Measurements from ENCODE around the gene BUB1. TPM values are rescaled to one million over a fixed set of nuclear protein-coding genes. Genes with fewer than 3 reads are reported as not detected.

BUB1 gene
- polyA plus RNA-seq, 1 donor from 2014 or later, result 2.4 TPM

DNA sequence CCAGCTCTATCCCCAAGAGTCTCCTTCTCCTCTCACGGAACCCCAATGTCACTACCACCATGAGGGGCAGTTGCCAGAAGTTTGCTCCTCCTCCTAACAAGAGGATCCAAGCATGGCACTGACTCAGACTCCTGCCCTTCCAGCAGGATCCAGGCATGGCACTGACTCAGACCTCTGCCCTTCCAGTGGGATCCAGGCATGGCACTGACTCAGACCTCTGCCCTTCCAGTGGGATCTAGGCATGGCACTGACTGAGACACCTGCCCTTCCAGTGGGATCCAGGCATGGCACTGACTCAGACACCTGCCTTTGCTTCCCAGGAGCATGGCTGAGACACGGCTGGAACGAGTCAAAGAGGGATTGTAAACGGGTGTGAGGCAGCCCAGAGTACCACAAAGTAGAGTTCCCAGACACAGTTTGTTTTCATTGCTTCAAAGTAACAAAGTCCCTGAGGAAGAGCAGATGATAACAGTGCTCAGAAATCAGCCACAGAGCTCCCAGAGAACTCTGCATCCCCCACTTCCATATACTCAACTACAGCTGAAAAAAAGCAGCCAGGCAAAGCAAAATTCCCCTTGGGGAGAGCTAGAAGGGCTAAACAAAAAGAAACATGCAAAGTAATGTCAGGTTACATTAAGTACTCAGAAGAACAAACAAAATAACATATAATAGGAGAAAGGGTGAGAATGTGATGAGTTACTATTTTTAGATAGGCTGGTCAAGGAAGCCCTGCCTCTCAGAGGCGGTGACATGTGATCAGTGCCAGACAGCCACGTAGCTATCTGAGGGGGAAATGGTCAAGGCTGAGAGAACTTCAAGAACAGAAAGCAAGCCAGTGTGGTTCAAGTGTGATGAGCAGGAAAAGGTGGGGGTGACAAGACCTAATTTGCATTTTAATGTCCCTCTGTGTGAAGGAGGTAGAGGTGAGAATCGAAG is 3.0 kb downstream of the BUB1 start (continued):
- TF ChIP-seq, protein P1, sequence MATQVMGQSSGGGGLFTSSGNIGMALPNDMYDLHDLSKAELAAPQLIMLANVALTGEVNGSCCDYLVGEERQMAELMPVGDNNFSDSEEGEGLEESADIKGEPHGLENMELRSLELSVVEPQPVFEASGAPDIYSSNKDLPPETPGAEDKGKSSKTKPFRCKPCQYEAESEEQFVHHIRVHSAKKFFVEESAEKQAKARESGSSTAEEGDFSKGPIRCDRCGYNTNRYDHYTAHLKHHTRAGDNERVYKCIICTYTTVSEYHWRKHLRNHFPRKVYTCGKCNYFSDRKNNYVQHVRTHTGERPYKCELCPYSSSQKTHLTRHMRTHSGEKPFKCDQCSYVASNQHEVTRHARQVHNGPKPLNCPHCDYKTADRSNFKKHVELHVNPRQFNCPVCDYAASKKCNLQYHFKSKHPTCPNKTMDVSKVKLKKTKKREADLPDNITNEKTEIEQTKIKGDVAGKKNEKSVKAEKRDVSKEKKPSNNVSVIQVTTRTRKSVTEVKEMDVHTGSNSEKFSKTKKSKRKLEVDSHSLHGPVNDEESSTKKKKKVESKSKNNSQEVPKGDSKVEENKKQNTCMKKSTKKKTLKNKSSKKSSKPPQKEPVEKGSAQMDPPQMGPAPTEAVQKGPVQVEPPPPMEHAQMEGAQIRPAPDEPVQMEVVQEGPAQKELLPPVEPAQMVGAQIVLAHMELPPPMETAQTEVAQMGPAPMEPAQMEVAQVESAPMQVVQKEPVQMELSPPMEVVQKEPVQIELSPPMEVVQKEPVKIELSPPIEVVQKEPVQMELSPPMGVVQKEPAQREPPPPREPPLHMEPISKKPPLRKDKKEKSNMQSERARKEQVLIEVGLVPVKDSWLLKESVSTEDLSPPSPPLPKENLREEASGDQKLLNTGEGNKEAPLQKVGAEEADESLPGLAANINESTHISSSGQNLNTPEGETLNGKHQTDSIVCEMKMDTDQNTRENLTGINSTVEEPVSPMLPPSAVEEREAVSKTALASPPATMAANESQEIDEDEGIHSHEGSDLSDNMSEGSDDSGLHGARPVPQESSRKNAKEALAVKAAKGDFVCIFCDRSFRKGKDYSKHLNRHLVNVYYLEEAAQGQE (IDR thresholded peaks at IDR 0.05; ENCODE audit: borderline replicate concordance), result no peak

DNA sequence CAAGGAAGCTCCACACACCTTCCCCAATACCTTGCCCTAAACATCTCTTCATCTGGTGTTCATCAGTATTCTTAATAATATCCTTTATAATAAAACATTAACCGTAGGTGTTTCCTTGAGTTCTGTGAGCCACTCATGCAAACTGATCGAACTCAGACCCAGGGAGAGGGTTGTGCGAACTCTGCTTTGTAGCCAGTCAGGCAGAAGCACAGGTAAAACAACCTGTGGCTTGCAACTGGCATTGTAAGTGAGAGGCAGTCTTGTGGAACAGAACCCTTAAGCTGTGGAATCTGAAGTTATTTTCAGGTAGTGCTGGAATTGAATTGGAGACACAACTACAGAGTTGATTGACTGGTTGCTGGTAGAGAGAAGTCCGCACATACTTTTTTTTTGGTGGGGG is 4.7 kb downstream of the BUB1 start:
- H3K4me2 ChIP-seq (ENCODE audit: low read length), result no peak overlapping the region
- H3K27me3 ChIP-seq (ENCODE audit: insufficient read depth, low read depth, low read length), result no peaks in the 10 kb centered on the region
- H3K36me3 ChIP-seq (ENCODE audit: insufficient read depth, low read length), result no peaks in the 10 kb centered on the region
- H3K27ac ChIP-seq (ENCODE audit: low read length), result no peak overlapping the region
- H3K9ac ChIP-seq (ENCODE audit: low read length), result no peak overlapping the region
- peaks cover 23% of the 10 kb centered on the region for H3K79me2 ChIP-seq (replicated peaks; ENCODE audit: insufficient read depth, low read length)
- no peaks in the 10 kb centered on the region for H4K20me1 ChIP-seq (ENCODE audit: insufficient read depth)
- TF ChIP-seq EZH2 (IDR thresholded peaks at IDR 0.05; ENCODE audit: borderline replicate concordance, insufficient read depth, low read length, poor library complexity, severe bottlenecking) (no peak), POLR2AphosphoS5 (IDR thresholded peaks at IDR 0.05) (no peak), EP300 (conservative IDR thresholded peaks at IDR 0.05; ENCODE audit: poor library complexity, severe bottlenecking) (no peak), TAF1 (IDR thresholded peaks at IDR 0.05; ENCODE audit: low read depth) (no peak), RAD21 (conservative IDR thresholded peaks at IDR 0.05) (no peak), SMC3 (conservative IDR thresholded peaks at IDR 0.05; ENCODE audit: poor library complexity) (no peak), MXI1 (conservative IDR thresholded peaks at IDR 0.05; ENCODE audit: poor library complexity, severe bottlenecking) (no peak)
- TF ChIP-seq, protein P1 (IDR thresholded peaks at IDR 0.05; ENCODE audit: borderline replicate concordance), result no peak
- TF ChIP-seq, protein P2, sequence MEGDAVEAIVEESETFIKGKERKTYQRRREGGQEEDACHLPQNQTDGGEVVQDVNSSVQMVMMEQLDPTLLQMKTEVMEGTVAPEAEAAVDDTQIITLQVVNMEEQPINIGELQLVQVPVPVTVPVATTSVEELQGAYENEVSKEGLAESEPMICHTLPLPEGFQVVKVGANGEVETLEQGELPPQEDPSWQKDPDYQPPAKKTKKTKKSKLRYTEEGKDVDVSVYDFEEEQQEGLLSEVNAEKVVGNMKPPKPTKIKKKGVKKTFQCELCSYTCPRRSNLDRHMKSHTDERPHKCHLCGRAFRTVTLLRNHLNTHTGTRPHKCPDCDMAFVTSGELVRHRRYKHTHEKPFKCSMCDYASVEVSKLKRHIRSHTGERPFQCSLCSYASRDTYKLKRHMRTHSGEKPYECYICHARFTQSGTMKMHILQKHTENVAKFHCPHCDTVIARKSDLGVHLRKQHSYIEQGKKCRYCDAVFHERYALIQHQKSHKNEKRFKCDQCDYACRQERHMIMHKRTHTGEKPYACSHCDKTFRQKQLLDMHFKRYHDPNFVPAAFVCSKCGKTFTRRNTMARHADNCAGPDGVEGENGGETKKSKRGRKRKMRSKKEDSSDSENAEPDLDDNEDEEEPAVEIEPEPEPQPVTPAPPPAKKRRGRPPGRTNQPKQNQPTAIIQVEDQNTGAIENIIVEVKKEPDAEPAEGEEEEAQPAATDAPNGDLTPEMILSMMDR (IDR thresholded peaks at IDR 0.05; ENCODE audit: poor library complexity, severe bottlenecking), result no peak
- H3K9me3 ChIP-seq (ENCODE audit: low read length), result no peaks in the 10 kb centered on the region
- no peak overlapping the region for H2AFZ ChIP-seq (ENCODE audit: low read depth, low read length)
- H3F3A ChIP-seq (ENCODE audit: insufficient read depth, low read length, poor library complexity, severe bottlenecking), result no peaks in the 10 kb centered on the region
- no peak overlapping the region for H3K4me3 ChIP-seq (ENCODE audit: low read length)
- H3K9me2 ChIP-seq (ENCODE audit: insufficient read depth, low read length), result no peaks in the 10 kb centered on the region
